GM18499 (cell line): ENCODE measurements around the gene TLE1.
"Not testable (repeated sequence)": the region's sequence is repeated elsewhere in the genome, so short reads cannot be mapped to it uniquely, and the experiment has no call there.

Experiments
- ATAC-seq: cut with Tn5 transposase; IDR thresholded peaks from one replicate; pipeline ENCODE4 v1.9.1; 2021; ENCODE audit warnings: moderate number of reproducible peaks; ENCODE audit not compliant: insufficient read depth, unreplicated experiment

Gene TLE1

GRCh38 chr9:81689343-81690175 is at the start of gene TLE1:
TSS of gene TLE1 (minus strand) at chr9:81689547. CDS start at chr9:81688240, 1,307 bp downstream.
- ATAC-seq: peak; percentile 39

GRCh38 chr9:81737871-81738507 is 48.6 kb upstream of the TLE1 start:
- ATAC-seq: no peak

- not testable (repeated sequence) for ATAC-seq
These were observed 41.2 kb upstream of the TLE1 start for GRCh38 chr9:81730498-81730897.

GRCh38 chr9:81729135-81729534 is 39.8 kb upstream of the TLE1 start:
- peak; percentile 68 for ATAC-seq

GRCh38 chr9:81724242-81724889 is 35.0 kb upstream of the TLE1 start:
- ATAC-seq: no peak

GRCh38 chr9:81722277-81722676 is 32.9 kb upstream of the TLE1 start:
- ATAC-seq: no peak

DNA sequence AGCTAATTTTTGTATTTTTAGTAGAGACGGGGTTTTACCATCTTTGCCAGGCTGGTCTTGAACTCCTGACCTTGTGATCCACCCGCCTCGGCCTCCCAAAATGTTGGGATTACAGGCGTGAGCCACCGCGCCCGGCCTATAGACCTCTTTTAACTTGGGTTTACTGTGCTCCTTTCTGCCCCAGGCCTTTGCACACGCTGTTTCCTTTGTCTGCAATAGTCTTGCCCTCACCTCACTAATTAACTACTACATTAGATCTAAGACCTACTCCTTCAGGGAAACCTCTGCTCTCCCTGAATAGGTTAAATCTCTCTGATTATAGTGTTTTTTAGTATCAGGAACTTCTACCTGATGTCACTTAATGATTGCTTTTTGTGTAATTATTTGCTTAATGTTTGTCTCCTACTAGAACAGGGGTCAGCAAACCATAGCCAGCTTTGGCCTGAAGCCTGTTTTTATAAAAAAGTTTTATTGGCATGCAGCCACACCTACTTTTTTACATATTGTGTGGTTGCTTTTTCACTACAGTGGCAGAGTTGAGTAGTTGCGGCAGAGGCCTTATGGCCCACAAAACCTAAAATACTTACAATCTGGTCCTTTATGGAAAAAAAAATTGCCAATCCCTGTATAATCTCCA is 31.2 kb upstream of the TLE1 start:
- no peak for ATAC-seq

DNA sequence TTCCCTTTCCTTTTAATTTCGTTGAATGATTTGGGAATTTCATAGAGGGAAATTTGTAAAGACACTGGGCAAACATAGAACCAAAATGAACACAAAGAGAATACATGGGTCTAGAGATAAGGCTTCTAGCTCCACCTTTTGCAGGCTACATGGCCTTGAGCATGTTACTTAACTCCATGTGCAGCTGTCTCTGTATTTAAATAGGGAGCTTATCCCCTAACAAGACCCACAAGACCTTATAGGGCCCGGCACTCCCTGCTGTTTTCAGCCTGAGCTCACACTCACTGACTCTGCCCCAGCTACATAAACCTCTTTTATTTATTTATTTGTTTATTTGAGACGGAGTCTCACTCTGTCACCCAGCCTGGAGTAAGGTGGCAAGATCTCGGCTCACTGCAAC is 30.6 kb upstream of the TLE1 start:
- no peak for ATAC-seq

GRCh38 chr9:81718244-81718643 is 28.9 kb upstream of the TLE1 start:
- ATAC-seq: no peak

DNA sequence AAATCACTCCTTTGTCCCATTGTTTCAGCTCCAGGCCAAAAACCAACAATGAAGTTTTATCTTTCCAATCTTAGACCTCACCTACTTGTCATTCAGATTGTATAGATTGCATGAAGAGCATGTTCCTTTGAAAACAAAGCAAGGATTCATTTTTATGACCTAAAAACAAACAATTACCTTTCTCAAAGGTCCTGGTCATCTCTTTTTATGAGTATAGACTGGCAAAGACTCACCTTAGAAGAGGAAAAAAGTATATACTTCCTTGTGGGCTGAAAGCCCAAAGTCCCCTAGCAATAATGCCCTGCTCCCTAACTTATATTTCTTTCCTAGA is 28.4 kb upstream of the TLE1 start:
- ATAC-seq: no peak

- ATAC-seq: no peak
These were observed 27.9 kb upstream of the TLE1 start for GRCh38 chr9:81717061-81717746.

DNA sequence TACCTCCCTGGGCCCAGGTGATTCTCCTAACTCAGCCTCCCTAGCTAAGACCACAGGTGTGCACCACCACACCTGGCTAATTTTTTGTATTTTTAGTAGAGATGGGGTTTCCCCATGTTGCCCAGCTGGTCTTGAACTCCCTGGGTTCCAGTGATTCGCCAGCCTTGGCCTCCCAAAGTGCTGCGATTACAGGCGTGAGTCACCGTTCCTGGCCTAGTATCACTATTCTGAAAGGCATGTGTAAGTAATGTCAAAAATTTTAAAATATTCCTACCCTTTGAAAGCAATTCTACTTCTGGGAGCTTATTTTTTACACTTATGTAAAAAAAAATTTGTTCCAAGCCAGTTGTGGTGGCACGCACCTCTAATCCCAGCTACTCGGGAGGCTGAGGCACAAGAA is 27.1 kb upstream of the TLE1 start:
- ATAC-seq: no peak

GRCh38 chr9:81705578-81705977 is 16.2 kb upstream of the TLE1 start:
- ATAC-seq: no peak

GRCh38 chr9:81694541-81694940 is 5.2 kb upstream of the TLE1 start:
- no peak for ATAC-seq

GRCh38 chr9:81693671-81694378 is 4.5 kb upstream of the TLE1 start:
- no peak for ATAC-seq

- no peak for ATAC-seq
These were observed 1.0 kb upstream of the TLE1 start for GRCh38 chr9:81690251-81690851.

GRCh38 chr9:81689093-81689342 is 329 bp downstream of the TLE1 start:
- peak; percentile 18 for ATAC-seq

- not testable (repeated sequence) for ATAC-seq
These were observed 870 bp downstream of the TLE1 start for GRCh38 chr9:81688262-81689092.
